ENCODE data around the gene TP73. TPM values are rescaled to one million over a fixed set of nuclear protein-coding genes. Genes with fewer than 3 reads are reported as not detected.

Gene TP73
- total RNA-seq, 1 experiment from 2014 or later: 2.6 TPM

- 0 out of 2 replicates have a peak, but pooled peaks cover 5% of the 10 kb centered on the region for H3K9me3 ChIP-seq (ENCODE audit: low read length)
- no peak for DNase-seq
- H4K20me1 ChIP-seq (ENCODE audit: low read length): no peaks in the 10 kb centered on the region
- no peak overlapping the region for H3K27ac ChIP-seq (ENCODE audit: low read length)
- no peaks in the 10 kb centered on the region for H3K36me3 ChIP-seq (ENCODE audit: low read depth, low read length)
- no peaks in the 10 kb centered on the region for H3K9me2 ChIP-seq (replicated peaks; ENCODE audit: low read length)
- peaks cover 25% of the 10 kb centered on the region for H3K4me1 ChIP-seq (ENCODE audit: insufficient read depth, low read length)
- H3K79me2 ChIP-seq (ENCODE audit: low read length): no peaks in the 10 kb centered on the region
- no peaks in the 10 kb centered on the region for H3K27me3 ChIP-seq (ENCODE audit: low read length)
- no peak for TF ChIP-seq EZH2 (IDR thresholded peaks at IDR 0.05; ENCODE audit: low read length, unreplicated experiment)
- POLR2A ChIA-PET (ENCODE audit: unreplicated experiment): no interaction called here
- CTCF ChIA-PET: no interaction called here
- BruUV-seq (replicated peaks): no TSS peak
- no peak overlapping the region for H3K9ac ChIP-seq (ENCODE audit: low read length)
- intact Hi-C loops (cut with micrococcal nuclease): no loop called here
- peak overlapping the region; percentile 90 for H3K4me2 ChIP-seq (ENCODE audit: low read length)
- no peak overlapping the region for H2AFZ ChIP-seq (ENCODE audit: low read length)
- no peak for ATAC-seq
- peak overlapping the region; percentile 73; the same call in 1 of the 2 replicates for H3K4me3 ChIP-seq (ENCODE audit: low read length)
- no peaks in the 10 kb centered on the region for H3F3A ChIP-seq (ENCODE audit: low read length, unreplicated experiment)
Measured at GRCh38 chr1:3609769-3610526, 42.4 kb upstream of the TP73 start.

GRCh38 chr1:3610527-3611169 is 41.7 kb upstream of the TP73 start:
- Histone ChIP-seq H3K4me1 (ENCODE audit: insufficient read depth, low read length) (peaks cover 32% of the 10 kb centered on the region), H4K20me1 (ENCODE audit: low read length) (no peaks in the 10 kb centered on the region), H2AFZ (ENCODE audit: low read length) (peak overlapping the region; percentile 86), H3K27me3 (ENCODE audit: low read length) (no peaks in the 10 kb centered on the region), H3K9ac (ENCODE audit: low read length) (no peak overlapping the region), H3K36me3 (ENCODE audit: low read depth, low read length) (no peaks in the 10 kb centered on the region), H3K27ac (ENCODE audit: low read length) (no peak overlapping the region), H3K9me2 (replicated peaks; ENCODE audit: low read length) (no peaks in the 10 kb centered on the region), H3K4me2 (ENCODE audit: low read length) (peak overlapping the region; percentile 90), H3K79me2 (ENCODE audit: low read length) (no peaks in the 10 kb centered on the region), H3F3A (ENCODE audit: low read length, unreplicated experiment) (no peaks in the 10 kb centered on the region), H3K9me3 (ENCODE audit: low read length) (no peaks in the 10 kb centered on the region), H3K4me3 (ENCODE audit: low read length) (peak overlapping the region; percentile 73)
- no TSS peak for BruUV-seq (replicated peaks)
- intact Hi-C loops (cut with micrococcal nuclease): no loop called here
- ChIA-PET CTCF (no interaction called here), POLR2A (ENCODE audit: unreplicated experiment) (no interaction called here)
- no peak for DNase-seq
- TF ChIP-seq EZH2phosphoT487 (IDR thresholded peaks at IDR 0.05; ENCODE audit: borderline replicate concordance, low read length) (no peak), EZH2 (IDR thresholded peaks at IDR 0.05; ENCODE audit: low read length, unreplicated experiment) (no peak), CTCF (conservative IDR thresholded peaks at IDR 0.05; ENCODE audit: low read depth, low read length) (no peak)
- peak; percentile 2 for ATAC-seq

GRCh38 chr1:3611170-3612019 is 40.9 kb upstream of the TP73 start, which contains the start of gene MEGF6:
MEGF6 (minus strand) TSS chr1:3611508; CDS start chr1:3611268, 240 bp downstream.
- POLR2A ChIA-PET (ENCODE audit: unreplicated experiment): no interaction called here

More at GRCh38 chr1:3611170-3612019, 40.9 kb upstream of the TP73 start, which contains the start of gene MEGF6:
- Histone ChIP-seq H3K9ac (ENCODE audit: low read length) (no peak within 1 kb of the TSS), H2AFZ (ENCODE audit: low read length) (peak within 1 kb of the TSS; percentile 86), H3K79me2 (ENCODE audit: low read length) (no peaks in the 10 kb centered on the region), H3K36me3 (ENCODE audit: low read depth, low read length) (no peaks in the 10 kb centered on the region), H3K4me1 (ENCODE audit: insufficient read depth, low read length) (peaks cover 32% of the 10 kb centered on the region), H3K9me3 (ENCODE audit: low read length) (no peaks in the 10 kb centered on the region), H3K4me3 (ENCODE audit: low read length) (peak within 1 kb of the TSS; percentile 73), H3K4me2 (ENCODE audit: low read length) (peak within 1 kb of the TSS; percentile 90), H3F3A (ENCODE audit: low read length, unreplicated experiment) (no peaks in the 10 kb centered on the region), H4K20me1 (ENCODE audit: low read length) (no peaks in the 10 kb centered on the region), H3K9me2 (replicated peaks; ENCODE audit: low read length) (no peaks in the 10 kb centered on the region), H3K27ac (ENCODE audit: low read length) (no peak within 1 kb of the TSS), H3K27me3 (ENCODE audit: low read length) (no peaks in the 10 kb centered on the region)
- BruUV-seq (replicated peaks): no TSS peak
- ATAC-seq (peak; percentile 60), DNase-seq (peak; percentile 75)
- CTCF ChIA-PET: no interaction called here
- TF ChIP-seq EZH2 (IDR thresholded peaks at IDR 0.05; ENCODE audit: low read length, unreplicated experiment) (no peak), CTCF (conservative IDR thresholded peaks at IDR 0.05; ENCODE audit: low read depth, low read length) (no peak), EZH2phosphoT487 (IDR thresholded peaks at IDR 0.05; ENCODE audit: borderline replicate concordance, low read length) (no peak)
- intact Hi-C loops (cut with micrococcal nuclease): no loop called here

Measured in PC-3 (cell line).